ENCODE measurements around the gene MYO9A. TPM values are rescaled to one million over a fixed set of nuclear protein-coding genes. Genes with fewer than 3 reads are reported as not detected.

Gene MYO9A
- total RNA-seq, 1 donor from 2014 or later = 17.0 TPM

- no peaks in the 10 kb centered on the region for H3K27me3 ChIP-seq (ENCODE audit: control insufficient read depth, insufficient read depth, low read length)
- DNase-seq (ENCODE audit: low read depth) = no peak
- H3K4me3 ChIP-seq (ENCODE audit: low read depth, low read length) = no peak overlapping the region
- TF ChIP-seq CTCF (IDR thresholded peaks at IDR 0.05; ENCODE audit: insufficient read depth, low read length, poor library complexity, severe bottlenecking) = no peak
- H3K36me3 ChIP-seq (ENCODE audit: control insufficient read depth, insufficient read depth, low read length) = no peaks in the 10 kb centered on the region
Measured at GRCh38 chr15:71937650-71938311, 180.2 kb downstream of the MYO9A start.

- H3K36me3 ChIP-seq (ENCODE audit: control insufficient read depth, insufficient read depth, low read length) = peaks cover 2% of the 10 kb centered on the region
- DNase-seq (ENCODE audit: low read depth) = no peak
- no peak for TF ChIP-seq CTCF (IDR thresholded peaks at IDR 0.05; ENCODE audit: insufficient read depth, low read length, poor library complexity, severe bottlenecking)
- no peaks in the 10 kb centered on the region for H3K27me3 ChIP-seq (ENCODE audit: control insufficient read depth, insufficient read depth, low read length)
- H3K4me3 ChIP-seq (ENCODE audit: low read depth, low read length) = no peak overlapping the region
Measured at GRCh38 chr15:71934446-71934845, 183.5 kb downstream of the MYO9A start.

GRCh38 chr15:71932689-71933088, 185.3 kb downstream of the MYO9A start:
- TF ChIP-seq CTCF (IDR thresholded peaks at IDR 0.05; ENCODE audit: insufficient read depth, low read length, poor library complexity, severe bottlenecking) = no peak
- DNase-seq (ENCODE audit: low read depth) = no peak
- H3K27me3 ChIP-seq (ENCODE audit: control insufficient read depth, insufficient read depth, low read length) = no peaks in the 10 kb centered on the region
- peaks cover 2% of the 10 kb centered on the region for H3K36me3 ChIP-seq (ENCODE audit: control insufficient read depth, insufficient read depth, low read length)
- H3K4me3 ChIP-seq (ENCODE audit: low read depth, low read length) = no peak overlapping the region

- H3K4me3 ChIP-seq (ENCODE audit: low read depth, low read length) = no peak overlapping the region
- DNase-seq (ENCODE audit: low read depth) = no peak
- peaks cover 2% of the 10 kb centered on the region for H3K36me3 ChIP-seq (ENCODE audit: control insufficient read depth, insufficient read depth, low read length)
- no peaks in the 10 kb centered on the region for H3K27me3 ChIP-seq (ENCODE audit: control insufficient read depth, insufficient read depth, low read length)
- no peak for TF ChIP-seq CTCF (IDR thresholded peaks at IDR 0.05; ENCODE audit: insufficient read depth, low read length, poor library complexity, severe bottlenecking)
Measured at GRCh38 chr15:71931261-71931660, 186.7 kb downstream of the MYO9A start.

- H3K4me3 ChIP-seq (ENCODE audit: low read depth, low read length) = no peak overlapping the region
- H3K36me3 ChIP-seq (ENCODE audit: control insufficient read depth, insufficient read depth, low read length) = no peaks in the 10 kb centered on the region
- DNase-seq (ENCODE audit: low read depth) = no peak
- H3K27me3 ChIP-seq (ENCODE audit: control insufficient read depth, insufficient read depth, low read length) = no peaks in the 10 kb centered on the region
- TF ChIP-seq CTCF (IDR thresholded peaks at IDR 0.05; ENCODE audit: insufficient read depth, low read length, poor library complexity, severe bottlenecking) = no peak
Measured at GRCh38 chr15:71925145-71925544, 192.8 kb downstream of the MYO9A start.

- no peak overlapping the region for H3K4me3 ChIP-seq (ENCODE audit: low read depth, low read length)
- no peak for DNase-seq (ENCODE audit: low read depth)
- TF ChIP-seq CTCF (IDR thresholded peaks at IDR 0.05; ENCODE audit: insufficient read depth, low read length, poor library complexity, severe bottlenecking) = no peak
Measured at GRCh38 chr15:71921191-71921590, 196.8 kb downstream of the MYO9A start.

More at GRCh38 chr15:71921191-71921590, 196.8 kb downstream of the MYO9A start:
- H3K36me3 ChIP-seq (ENCODE audit: control insufficient read depth, insufficient read depth, low read length) = no peaks in the 10 kb centered on the region
- no peaks in the 10 kb centered on the region for H3K27me3 ChIP-seq (ENCODE audit: control insufficient read depth, insufficient read depth, low read length)

All from kidney epithelial cell (primary cell).